Measurements from ENCODE around the gene LRRK1.

The LRRK1 gene, protein sequence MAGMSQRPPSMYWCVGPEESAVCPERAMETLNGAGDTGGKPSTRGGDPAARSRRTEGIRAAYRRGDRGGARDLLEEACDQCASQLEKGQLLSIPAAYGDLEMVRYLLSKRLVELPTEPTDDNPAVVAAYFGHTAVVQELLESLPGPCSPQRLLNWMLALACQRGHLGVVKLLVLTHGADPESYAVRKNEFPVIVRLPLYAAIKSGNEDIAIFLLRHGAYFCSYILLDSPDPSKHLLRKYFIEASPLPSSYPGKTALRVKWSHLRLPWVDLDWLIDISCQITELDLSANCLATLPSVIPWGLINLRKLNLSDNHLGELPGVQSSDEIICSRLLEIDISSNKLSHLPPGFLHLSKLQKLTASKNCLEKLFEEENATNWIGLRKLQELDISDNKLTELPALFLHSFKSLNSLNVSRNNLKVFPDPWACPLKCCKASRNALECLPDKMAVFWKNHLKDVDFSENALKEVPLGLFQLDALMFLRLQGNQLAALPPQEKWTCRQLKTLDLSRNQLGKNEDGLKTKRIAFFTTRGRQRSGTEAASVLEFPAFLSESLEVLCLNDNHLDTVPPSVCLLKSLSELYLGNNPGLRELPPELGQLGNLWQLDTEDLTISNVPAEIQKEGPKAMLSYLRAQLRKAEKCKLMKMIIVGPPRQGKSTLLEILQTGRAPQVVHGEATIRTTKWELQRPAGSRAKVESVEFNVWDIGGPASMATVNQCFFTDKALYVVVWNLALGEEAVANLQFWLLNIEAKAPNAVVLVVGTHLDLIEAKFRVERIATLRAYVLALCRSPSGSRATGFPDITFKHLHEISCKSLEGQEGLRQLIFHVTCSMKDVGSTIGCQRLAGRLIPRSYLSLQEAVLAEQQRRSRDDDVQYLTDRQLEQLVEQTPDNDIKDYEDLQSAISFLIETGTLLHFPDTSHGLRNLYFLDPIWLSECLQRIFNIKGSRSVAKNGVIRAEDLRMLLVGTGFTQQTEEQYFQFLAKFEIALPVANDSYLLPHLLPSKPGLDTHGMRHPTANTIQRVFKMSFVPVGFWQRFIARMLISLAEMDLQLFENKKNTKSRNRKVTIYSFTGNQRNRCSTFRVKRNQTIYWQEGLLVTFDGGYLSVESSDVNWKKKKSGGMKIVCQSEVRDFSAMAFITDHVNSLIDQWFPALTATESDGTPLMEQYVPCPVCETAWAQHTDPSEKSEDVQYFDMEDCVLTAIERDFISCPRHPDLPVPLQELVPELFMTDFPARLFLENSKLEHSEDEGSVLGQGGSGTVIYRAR (N-terminal part only)

DNA sequence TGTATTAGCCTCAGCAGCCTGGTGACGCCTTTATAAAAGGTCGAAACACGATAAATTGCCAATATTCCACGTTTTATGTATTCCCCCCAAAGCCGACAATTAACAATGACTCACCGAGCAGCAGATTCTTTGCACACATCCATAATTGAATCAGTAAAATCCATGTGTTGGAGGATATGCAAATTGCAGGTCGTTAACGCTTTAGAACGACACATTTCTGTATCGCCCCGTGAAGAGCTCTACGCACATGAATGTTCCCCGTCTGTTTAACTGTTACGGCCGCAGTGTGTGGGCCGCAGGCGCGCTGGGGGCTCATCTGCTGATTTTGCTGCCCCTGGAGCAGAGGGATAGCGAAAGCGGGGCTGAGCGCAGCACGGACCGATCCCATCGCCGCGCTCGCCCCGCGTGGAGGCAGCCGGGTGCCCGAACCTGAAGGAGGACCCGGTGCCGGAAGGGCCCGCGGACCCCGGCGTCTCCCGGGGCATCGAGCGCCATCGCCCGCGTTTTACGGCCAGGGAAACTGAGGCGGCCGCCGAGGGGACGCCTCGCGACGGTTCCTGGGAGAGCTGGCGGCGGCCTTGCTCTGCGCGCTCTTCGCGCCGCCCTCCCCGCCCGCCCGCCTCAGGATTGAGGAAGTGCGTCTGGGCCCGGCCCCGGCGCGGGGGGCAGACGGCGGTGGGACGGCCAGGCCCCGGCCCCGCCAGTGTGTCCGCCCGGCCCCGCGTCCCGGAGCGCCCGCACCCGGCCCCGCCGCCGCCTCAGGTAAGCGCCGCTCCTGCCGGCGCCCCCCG, at the start of gene LRRK1:
LRRK1 (plus strand) TSS at position 668 of the 791 bp plus-strand sequence. CDS start 5,276 bp downstream, outside the sequence.
- DNase-seq (ENCODE audit: low spot score) = peak; percentile 60
- TF ChIP-seq, protein P1, sequence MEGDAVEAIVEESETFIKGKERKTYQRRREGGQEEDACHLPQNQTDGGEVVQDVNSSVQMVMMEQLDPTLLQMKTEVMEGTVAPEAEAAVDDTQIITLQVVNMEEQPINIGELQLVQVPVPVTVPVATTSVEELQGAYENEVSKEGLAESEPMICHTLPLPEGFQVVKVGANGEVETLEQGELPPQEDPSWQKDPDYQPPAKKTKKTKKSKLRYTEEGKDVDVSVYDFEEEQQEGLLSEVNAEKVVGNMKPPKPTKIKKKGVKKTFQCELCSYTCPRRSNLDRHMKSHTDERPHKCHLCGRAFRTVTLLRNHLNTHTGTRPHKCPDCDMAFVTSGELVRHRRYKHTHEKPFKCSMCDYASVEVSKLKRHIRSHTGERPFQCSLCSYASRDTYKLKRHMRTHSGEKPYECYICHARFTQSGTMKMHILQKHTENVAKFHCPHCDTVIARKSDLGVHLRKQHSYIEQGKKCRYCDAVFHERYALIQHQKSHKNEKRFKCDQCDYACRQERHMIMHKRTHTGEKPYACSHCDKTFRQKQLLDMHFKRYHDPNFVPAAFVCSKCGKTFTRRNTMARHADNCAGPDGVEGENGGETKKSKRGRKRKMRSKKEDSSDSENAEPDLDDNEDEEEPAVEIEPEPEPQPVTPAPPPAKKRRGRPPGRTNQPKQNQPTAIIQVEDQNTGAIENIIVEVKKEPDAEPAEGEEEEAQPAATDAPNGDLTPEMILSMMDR (conservative IDR thresholded peaks at IDR 0.05; ENCODE audit: low read depth) = peak; percentile 56; the same call in 1 of the 2 replicates

DNA sequence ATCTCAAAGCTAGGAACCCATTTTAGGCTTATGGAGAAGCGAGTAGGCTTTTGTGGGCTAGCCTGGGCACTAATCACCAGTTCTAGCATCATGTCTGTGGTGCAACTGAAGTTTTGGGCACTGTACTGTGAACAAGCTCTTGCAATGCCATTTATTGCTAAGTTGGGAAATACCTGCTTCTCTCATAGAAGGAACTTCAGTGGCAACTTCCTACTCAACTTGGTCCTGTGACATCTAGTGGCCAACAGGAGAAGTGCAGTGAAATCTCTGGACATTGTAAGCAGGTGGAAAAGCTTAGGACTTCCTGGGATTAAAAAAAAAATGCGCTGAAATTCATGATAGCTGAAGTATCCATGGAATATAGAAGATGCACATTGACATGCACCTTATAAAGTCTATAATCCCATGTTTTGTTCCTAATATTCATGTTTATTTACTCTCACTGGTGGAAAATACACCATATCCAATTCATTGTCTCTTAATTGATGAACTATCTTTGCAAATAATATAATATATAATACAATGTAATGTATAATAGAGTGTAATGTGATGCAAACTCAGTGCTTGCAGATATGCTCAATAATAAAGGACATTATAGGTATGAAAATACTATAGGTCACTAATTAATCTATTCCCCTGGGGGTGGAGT, 46.0 kb upstream of the LRRK1 start:
- ChIA-PET CTCF (interaction anchor here (0.5 to 1.5 kb wide), 36 partner anchors 9 to 1165 kb away, joined by 3 to 15 read pairs (median 3); partner anchors contain the start of genes CHSY1 and LRRK1), POLR2A (ENCODE audit: low non-redundant PET) (no interaction called here)
- TF ChIP-seq, protein P1 (conservative IDR thresholded peaks at IDR 0.05; ENCODE audit: low read depth) = peak; percentile 98
- DNase-seq (ENCODE audit: low spot score) = peak; percentile 78
- H3K27ac ChIP-seq = no peak overlapping the region

More for the DNA sequence above, at the start of gene LRRK1:
- peak within 1 kb of the TSS; percentile 85 for H3K27ac ChIP-seq
- CTCF ChIA-PET = interaction anchor here (0.6 to 7.4 kb wide), 7 partner anchors 19 to 87 kb away, joined by 3 to 161 read pairs (median 5); no protein-coding TSS in a partner anchor
- POLR2A ChIA-PET (ENCODE audit: low non-redundant PET) = no interaction called here

DNA sequence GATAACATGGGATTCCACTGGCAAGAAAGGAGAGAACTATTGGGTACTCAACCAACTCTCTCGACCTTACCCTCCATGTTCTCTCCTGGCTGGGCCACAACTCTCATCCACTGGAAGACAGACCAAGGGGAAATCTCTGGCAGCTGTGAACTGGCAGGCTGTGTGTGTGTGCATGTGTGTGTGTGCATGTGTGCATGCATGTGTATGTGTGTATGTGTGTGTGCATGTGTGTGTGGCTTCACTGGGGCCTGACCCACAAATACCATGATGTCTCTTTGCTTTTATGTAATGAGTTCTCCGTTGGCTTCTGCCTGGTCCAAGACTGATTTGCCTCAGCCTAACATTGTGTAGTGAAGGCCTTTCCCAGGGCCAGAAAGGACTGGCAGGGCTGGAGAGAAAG, 43.7 kb upstream of the LRRK1 start:
- H3K27ac ChIP-seq = no peak overlapping the region
- TF ChIP-seq, protein P1 (conservative IDR thresholded peaks at IDR 0.05; ENCODE audit: low read depth) = no peak
- ChIA-PET POLR2A (ENCODE audit: low non-redundant PET) (no interaction called here), CTCF (interaction anchor here (0.6 to 1.2 kb wide), 4 partner anchors 41 to 1447 kb away, joined by 3 to 8 read pairs (median 4); no protein-coding TSS in a partner anchor)
- no peak for DNase-seq (ENCODE audit: low spot score)

DNA sequence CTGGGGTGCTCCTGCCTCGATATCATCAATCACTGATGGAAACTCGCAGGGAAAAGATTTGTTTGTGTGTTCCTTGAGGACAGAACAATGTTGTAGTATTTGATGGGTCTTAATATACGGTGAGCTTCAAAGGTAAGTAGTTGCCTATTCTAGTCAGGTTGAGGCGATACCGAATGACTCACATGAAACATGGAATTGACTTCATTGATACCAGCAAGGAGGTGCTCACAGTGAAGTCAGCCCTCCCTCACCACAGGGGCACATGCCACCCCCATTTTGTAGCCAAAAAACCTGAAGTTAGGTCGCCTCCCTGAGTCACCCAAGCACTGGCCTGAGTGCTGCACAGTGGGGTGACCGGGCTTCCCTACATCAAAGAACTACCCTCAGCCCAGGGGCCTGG, 43.2 kb upstream of the LRRK1 start:
- ChIA-PET POLR2A (ENCODE audit: low non-redundant PET) (no interaction called here), CTCF (interaction anchor here (0.6 to 1.2 kb wide), 4 partner anchors 19 to 240 kb away, joined by 3 to 8 read pairs (median 4); no protein-coding TSS in a partner anchor)
- TF ChIP-seq, protein P1 (conservative IDR thresholded peaks at IDR 0.05; ENCODE audit: low read depth) = no peak
- no peak for DNase-seq (ENCODE audit: low spot score)
- H3K27ac ChIP-seq = no peak overlapping the region

DNA sequence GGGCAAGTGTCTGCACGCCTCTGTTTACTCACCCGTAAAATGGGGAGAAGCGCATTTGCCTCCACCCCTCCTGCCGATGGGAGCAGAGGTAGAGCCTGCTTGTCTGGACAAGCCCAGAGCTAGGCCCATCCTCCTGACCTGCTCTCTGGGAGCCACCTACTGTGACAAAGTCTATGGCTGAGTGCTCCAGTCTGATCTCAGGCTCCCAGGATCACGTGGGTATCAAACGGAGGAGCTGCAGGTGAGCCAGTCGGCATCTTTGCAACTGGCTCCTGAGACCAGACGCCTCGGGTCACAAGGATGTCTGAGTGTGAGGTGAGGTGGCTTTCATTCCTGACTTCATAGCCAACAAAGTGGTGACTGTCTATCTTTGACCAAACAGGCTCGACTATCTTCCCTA, 41.6 kb upstream of the LRRK1 start:
- TF ChIP-seq, protein P1 (conservative IDR thresholded peaks at IDR 0.05; ENCODE audit: low read depth) = no peak
- POLR2A ChIA-PET (ENCODE audit: low non-redundant PET) = interaction anchor here (0.8 kb wide), 2 partner anchors 41 to 118 kb away, joined by 3 to 4 read pairs; no protein-coding TSS in a partner anchor
- CTCF ChIA-PET = interaction anchor here (0.8 kb wide), 1 partner anchor 130 kb away, joined by 3 read pairs; no protein-coding TSS in a partner anchor
- H3K27ac ChIP-seq = no peak overlapping the region
- DNase-seq (ENCODE audit: low spot score) = peak; percentile 44
